Immature natural killer cell (primary cell): ENCODE measurements around the gene GPI. TPM values are rescaled to one million over a fixed set of nuclear protein-coding genes. Genes with fewer than 3 reads are reported as not detected.
"Not testable (repeated sequence)": the region's sequence is repeated elsewhere in the genome, so short reads cannot be mapped to it uniquely, and the experiment has no call there.

Experiments
- DNase-seq, 3 donors: peaks; one replicate each; pipeline ENCODE4 v3.0.0; 2022; ENCODE audit warnings: mixed read lengths in 1 of 3
- H3K27ac Mint-ChIP-seq, 6 donors: one replicate each; pipeline ENCODE4 v1.8.0; 2020; ENCODE audit warnings: mixed read lengths in 6 of 6, mild to moderate bottlenecking in 5 of 6, inconsistent platforms in 4 of 6, moderate library complexity in 3 of 6
- H3K27me3 Mint-ChIP-seq, 3 donors: one replicate each; pipeline ENCODE4 v1.8.0; 2020 to 2021; ENCODE audit warnings: low read depth in 3 of 3, mild to moderate bottlenecking in 3 of 3, mixed read lengths in 3 of 3, moderate library complexity in 3 of 3, inconsistent platforms in 1 of 3
- H3K36me3 Mint-ChIP-seq, 3 donors: one replicate each; pipeline ENCODE4 v1.8.0; 2020; ENCODE audit warnings: mixed read lengths in 3 of 3, inconsistent platforms in 2 of 3, mild to moderate bottlenecking in 2 of 3
- H3K4me1 Mint-ChIP-seq, 2 donors: one replicate each; pipeline ENCODE4 v1.8.0; 2020; ENCODE audit warnings: inconsistent platforms in 2 of 2, mild to moderate bottlenecking in 2 of 2, mixed read lengths in 2 of 2, moderate library complexity in 1 of 2
- H3K4me3 Mint-ChIP-seq, 5 donors: one replicate each; pipeline ENCODE4 v1.8.0; 2020; ENCODE audit warnings: mild to moderate bottlenecking in 5 of 5, mixed read lengths in 5 of 5, inconsistent platforms in 3 of 5, moderate library complexity in 3 of 5
- H3K9me3 Mint-ChIP-seq, 6 donors: one replicate each; pipeline ENCODE4 v1.8.0; 2020; ENCODE audit warnings: mild to moderate bottlenecking in 6 of 6, mixed read lengths in 6 of 6, inconsistent platforms in 4 of 6, moderate library complexity in 3 of 6
- polyA plus RNA-seq, 3 donors: library from polyadenylated mRNA; unstranded; fragments of 300-500 nt; fragmentation: Illumina TruSeq; gene quantifications; one replicate each; pipeline ENCODE4 v1.2.3, GENCODE V29; 2021

GPI gene
- polyA plus RNA-seq, 3 donors from 2014 or later = 112 to 161 (median 143) TPM

GRCh38 chr19:34382471-34382870, 17.5 kb downstream of the GPI start:
- Mint-ChIP-seq H3K4me3 (no peak overlapping the region), H3K4me1 (no peaks in the 10 kb centered on the region), H3K36me3 (peaks cover 15 to 52% (median 21%) of the 10 kb centered on the region in 3 donors), H3K9me3 (no peaks in the 10 kb centered on the region), H3K27ac (no peak overlapping the region), H3K27me3 (peaks cover 0 to 5% (median 0%) of the 10 kb centered on the region in 3 donors)
- DNase-seq = no peak

DNA sequence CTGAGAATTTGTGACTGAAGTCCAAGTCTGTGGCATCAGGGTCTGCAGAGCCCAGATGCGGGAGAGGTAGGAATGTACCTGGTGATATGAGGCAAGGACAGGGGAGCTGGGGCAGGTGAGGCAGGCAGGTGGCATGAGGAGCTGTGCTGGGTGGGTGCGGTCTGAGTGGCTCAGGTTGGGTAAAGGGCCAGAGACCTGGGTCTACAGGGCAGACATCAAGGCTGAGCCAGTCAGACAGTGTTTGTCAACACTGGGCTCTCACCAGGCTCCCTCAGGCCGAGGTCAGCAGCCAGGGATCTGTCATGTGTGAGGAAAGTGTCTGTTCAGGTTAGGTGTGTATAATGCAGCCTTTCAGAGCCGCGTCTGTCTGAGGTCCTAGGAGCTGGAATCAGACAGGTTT, 18.6 kb downstream of the GPI start:
- Mint-ChIP-seq H3K4me3 (no peak overlapping the region), H3K27me3 (peaks cover 0 to 5% (median 0%) of the 10 kb centered on the region in 3 donors), H3K9me3 (no peaks in the 10 kb centered on the region), H3K4me1 (no peaks in the 10 kb centered on the region), H3K27ac (peak overlapping the region in 3 of 6 donors; percentile 35 to 54 (median 44)), H3K36me3 (peaks cover 9 to 47% (median 21%) of the 10 kb centered on the region in 3 donors)
- no peak for DNase-seq

- no peak overlapping the region for H3K4me3 Mint-ChIP-seq
- H3K36me3 Mint-ChIP-seq = peaks cover 9 to 41% (median 16%) of the 10 kb centered on the region in 3 donors
- H3K27ac Mint-ChIP-seq = peak overlapping the region in 1 of 6 donors; percentile 18
- no peaks in the 10 kb centered on the region for H3K9me3 Mint-ChIP-seq
- H3K4me1 Mint-ChIP-seq = no peaks in the 10 kb centered on the region
- H3K27me3 Mint-ChIP-seq = peaks cover 0 to 5% (median 0%) of the 10 kb centered on the region in 3 donors
- DNase-seq = no peak
Measured at GRCh38 chr19:34386645-34387445, 21.8 kb downstream of the GPI start.

GRCh38 chr19:34387446-34387810, 22.4 kb downstream of the GPI start:
- no peaks in the 10 kb centered on the region for H3K4me1 Mint-ChIP-seq
- H3K9me3 Mint-ChIP-seq = no peaks in the 10 kb centered on the region
- H3K27ac Mint-ChIP-seq = no peak overlapping the region
- peaks cover 7 to 37% (median 14%) of the 10 kb centered on the region in 3 donors for H3K36me3 Mint-ChIP-seq
- no peak for DNase-seq
- no peak overlapping the region for H3K4me3 Mint-ChIP-seq
- H3K27me3 Mint-ChIP-seq = peaks cover 0 to 5% (median 0%) of the 10 kb centered on the region in 3 donors

- H3K27ac Mint-ChIP-seq, H3K9me3 Mint-ChIP-seq, DNase-seq, H3K4me1 Mint-ChIP-seq, H3K27me3 Mint-ChIP-seq, H3K4me3 Mint-ChIP-seq: not testable (repeated sequence)
- H3K36me3 Mint-ChIP-seq = peaks cover 0 to 24% (median 4%) of the 10 kb centered on the region in 3 donors
Measured at GRCh38 chr19:34388745-34389144, 23.7 kb downstream of the GPI start.

DNA sequence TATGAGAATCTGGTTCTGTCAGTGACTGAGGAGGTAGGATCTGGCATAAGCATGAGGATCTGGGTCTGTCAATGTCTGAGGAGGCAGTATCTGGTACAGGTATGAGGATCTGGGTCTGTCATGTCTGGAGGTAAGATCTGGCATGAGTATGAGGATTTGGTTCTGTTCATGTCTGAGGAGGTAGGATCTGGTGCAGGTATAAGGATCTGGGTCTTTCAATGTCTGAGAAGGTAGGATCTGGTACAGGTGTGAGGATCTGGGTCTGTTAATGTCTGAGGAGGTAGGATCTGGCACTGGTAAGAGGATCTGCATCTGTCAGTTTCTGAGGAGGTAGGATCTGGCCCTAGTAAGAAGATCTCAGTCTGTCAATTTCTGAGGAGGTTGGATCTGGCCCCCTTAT, 26.8 kb downstream of the GPI start:
- no peaks in the 10 kb centered on the region for H3K4me1 Mint-ChIP-seq
- no peak overlapping the region for H3K27ac Mint-ChIP-seq
- no peaks in the 10 kb centered on the region for H3K27me3 Mint-ChIP-seq
- no peak overlapping the region for H3K4me3 Mint-ChIP-seq
- DNase-seq = no peak
- H3K9me3 Mint-ChIP-seq = no peaks in the 10 kb centered on the region
- H3K36me3 Mint-ChIP-seq = peaks cover 0 to 8% (median 0%) of the 10 kb centered on the region in 3 donors

DNA sequence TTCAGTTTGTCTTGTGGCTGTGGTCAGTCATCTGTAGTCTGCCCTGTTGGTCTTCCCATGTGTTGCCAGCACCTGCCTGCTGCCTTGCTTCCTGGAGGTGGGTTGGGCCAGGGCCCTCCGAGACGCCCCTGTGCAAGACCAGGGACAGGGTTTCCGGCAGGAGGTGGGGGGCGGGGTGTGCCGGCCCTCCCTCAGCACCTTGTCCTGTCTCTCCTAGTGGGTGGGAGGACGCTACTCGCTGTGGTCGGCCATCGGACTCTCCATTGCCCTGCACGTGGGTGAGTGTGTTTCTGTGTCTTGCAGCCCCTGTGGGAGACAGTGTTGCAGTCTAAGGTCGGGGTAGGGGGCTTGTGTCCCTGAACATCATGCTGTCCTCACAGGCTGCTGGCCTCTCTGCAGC, 28.0 kb downstream of the GPI start:
- peaks cover 0 to 12% (median 0%) of the 10 kb centered on the region in 3 donors for H3K36me3 Mint-ChIP-seq
- H3K4me3 Mint-ChIP-seq = no peak overlapping the region
- no peak overlapping the region for H3K27ac Mint-ChIP-seq
- H3K9me3 Mint-ChIP-seq = no peaks in the 10 kb centered on the region
- DNase-seq = no peak
- no peaks in the 10 kb centered on the region for H3K4me1 Mint-ChIP-seq
- no peaks in the 10 kb centered on the region for H3K27me3 Mint-ChIP-seq

- Mint-ChIP-seq H3K4me3 (no peak overlapping the region), H3K27me3 (no peaks in the 10 kb centered on the region), H3K9me3 (no peaks in the 10 kb centered on the region), H3K4me1 (no peaks in the 10 kb centered on the region), H3K36me3 (peaks cover 0 to 12% (median 0%) of the 10 kb centered on the region in 3 donors), H3K27ac (no peak overlapping the region)
- DNase-seq = no peak
Measured at GRCh38 chr19:34393629-34394028, 28.6 kb downstream of the GPI start.

GRCh38 chr19:34397853-34398252, 32.9 kb downstream of the GPI start:
- H3K4me1 Mint-ChIP-seq = no peaks in the 10 kb centered on the region

DNA sequence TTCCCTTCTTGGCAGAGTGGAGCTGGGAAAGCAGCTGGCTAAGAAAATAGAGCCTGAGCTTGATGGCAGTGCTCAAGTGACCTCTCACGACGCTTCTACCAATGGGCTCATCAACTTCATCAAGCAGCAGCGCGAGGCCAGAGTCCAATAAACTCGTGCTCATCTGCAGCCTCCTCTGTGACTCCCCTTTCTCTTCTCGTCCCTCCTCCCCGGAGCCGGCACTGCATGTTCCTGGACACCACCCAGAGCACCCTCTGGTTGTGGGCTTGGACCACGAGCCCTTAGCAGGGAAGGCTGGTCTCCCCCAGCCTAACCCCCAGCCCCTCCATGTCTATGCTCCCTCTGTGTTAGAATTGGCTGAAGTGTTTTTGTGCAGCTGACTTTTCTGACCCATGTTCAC, 34.9 kb downstream of the GPI start:
- no peak for DNase-seq
- H3K4me1 Mint-ChIP-seq = peaks cover 9 to 10% of the 10 kb centered on the region in 2 donors
- no peak overlapping the region for H3K4me3 Mint-ChIP-seq
- H3K27me3 Mint-ChIP-seq = peaks cover 0 to 3% (median 0%) of the 10 kb centered on the region in 3 donors
- peak overlapping the region in 2 of 6 donors; percentile 4 to 24 for H3K27ac Mint-ChIP-seq
- no peaks in the 10 kb centered on the region for H3K9me3 Mint-ChIP-seq
- peaks cover 3 to 11% (median 4%) of the 10 kb centered on the region in 3 donors for H3K36me3 Mint-ChIP-seq

More at GRCh38 chr19:34397853-34398252, 32.9 kb downstream of the GPI start:
- Mint-ChIP-seq H3K27me3 (no peaks in the 10 kb centered on the region), H3K36me3 (peaks cover 3 to 11% (median 4%) of the 10 kb centered on the region in 3 donors), H3K4me3 (no peak overlapping the region), H3K9me3 (no peaks in the 10 kb centered on the region), H3K27ac (no peak overlapping the region)
- no peak for DNase-seq

- not testable (repeated sequence) for H3K27ac Mint-ChIP-seq, H3K9me3 Mint-ChIP-seq, DNase-seq, H3K4me3 Mint-ChIP-seq, H3K27me3 Mint-ChIP-seq
- Mint-ChIP-seq H3K4me1 (peaks cover 9 to 10% of the 10 kb centered on the region in 2 donors), H3K36me3 (peaks cover 3 to 11% (median 4%) of the 10 kb centered on the region in 3 donors)
Measured at GRCh38 chr19:34400844-34401243, 35.8 kb downstream of the GPI start.

DNA sequence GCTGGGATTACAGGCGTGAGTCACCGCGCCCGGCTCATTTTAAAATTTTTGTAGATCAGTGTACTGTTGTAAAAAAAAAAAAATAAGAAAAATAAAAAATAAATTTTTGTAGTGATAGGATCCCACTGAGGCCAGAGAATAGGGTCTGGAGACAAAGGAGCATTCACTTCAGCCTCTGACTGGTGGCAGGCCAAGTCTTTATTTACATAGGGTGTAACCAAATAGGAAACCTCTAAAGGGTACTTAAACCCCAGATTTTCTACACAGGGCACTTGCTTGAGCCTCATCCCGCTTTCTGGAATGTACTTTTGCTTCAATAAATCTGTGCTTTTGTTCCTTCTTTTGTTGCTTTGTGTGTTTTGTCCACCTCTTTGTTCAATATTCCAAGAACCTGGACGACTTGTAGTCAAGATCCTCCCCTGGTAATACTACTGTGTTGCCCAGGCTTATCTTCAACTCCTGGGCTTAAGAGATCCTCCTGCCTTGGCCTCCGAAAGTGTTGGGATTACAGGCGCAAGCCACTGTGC, 37.1 kb downstream of the GPI start:
- Mint-ChIP-seq H3K9me3 (no peaks in the 10 kb centered on the region), H3K27ac (no peak overlapping the region)

DNA sequence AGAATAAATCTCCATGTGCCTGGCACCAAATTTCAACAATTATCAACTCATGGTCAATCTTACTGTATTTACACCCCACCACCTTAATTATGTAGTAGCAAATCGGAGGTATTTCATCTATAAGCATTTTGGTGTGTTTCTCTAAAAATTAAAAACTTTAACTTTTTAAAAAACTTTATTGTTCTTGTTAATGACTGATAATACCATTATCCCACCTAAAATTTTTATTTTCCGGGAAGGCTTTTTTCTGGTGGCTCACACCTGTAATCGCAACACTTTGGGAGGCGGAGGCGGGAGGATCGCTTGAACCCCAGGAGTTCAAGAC, 38.8 kb downstream of the GPI start:
- H3K27ac Mint-ChIP-seq = peak overlapping the region; percentile 70 to 86 (median 83)
- H3K9me3 Mint-ChIP-seq = no peaks in the 10 kb centered on the region
- peak overlapping the region; percentile 90 to 93 (median 92) for H3K4me3 Mint-ChIP-seq
- peaks cover 0 to 3% (median 0%) of the 10 kb centered on the region in 3 donors for H3K27me3 Mint-ChIP-seq
- no peak for DNase-seq
- H3K4me1 Mint-ChIP-seq = peaks cover 10% of the 10 kb centered on the region in 2 donors
- H3K36me3 Mint-ChIP-seq = peaks cover 5 to 8% (median 6%) of the 10 kb centered on the region in 3 donors

More for the DNA sequence above, 37.1 kb downstream of the GPI start:
- DNase-seq = no peak
- H3K36me3 Mint-ChIP-seq = peaks cover 3 to 10% (median 4%) of the 10 kb centered on the region in 3 donors
- peaks cover 0 to 3% (median 0%) of the 10 kb centered on the region in 3 donors for H3K27me3 Mint-ChIP-seq
- peaks cover 10% of the 10 kb centered on the region in 2 donors for H3K4me1 Mint-ChIP-seq
- H3K4me3 Mint-ChIP-seq = no peak overlapping the region

DNA sequence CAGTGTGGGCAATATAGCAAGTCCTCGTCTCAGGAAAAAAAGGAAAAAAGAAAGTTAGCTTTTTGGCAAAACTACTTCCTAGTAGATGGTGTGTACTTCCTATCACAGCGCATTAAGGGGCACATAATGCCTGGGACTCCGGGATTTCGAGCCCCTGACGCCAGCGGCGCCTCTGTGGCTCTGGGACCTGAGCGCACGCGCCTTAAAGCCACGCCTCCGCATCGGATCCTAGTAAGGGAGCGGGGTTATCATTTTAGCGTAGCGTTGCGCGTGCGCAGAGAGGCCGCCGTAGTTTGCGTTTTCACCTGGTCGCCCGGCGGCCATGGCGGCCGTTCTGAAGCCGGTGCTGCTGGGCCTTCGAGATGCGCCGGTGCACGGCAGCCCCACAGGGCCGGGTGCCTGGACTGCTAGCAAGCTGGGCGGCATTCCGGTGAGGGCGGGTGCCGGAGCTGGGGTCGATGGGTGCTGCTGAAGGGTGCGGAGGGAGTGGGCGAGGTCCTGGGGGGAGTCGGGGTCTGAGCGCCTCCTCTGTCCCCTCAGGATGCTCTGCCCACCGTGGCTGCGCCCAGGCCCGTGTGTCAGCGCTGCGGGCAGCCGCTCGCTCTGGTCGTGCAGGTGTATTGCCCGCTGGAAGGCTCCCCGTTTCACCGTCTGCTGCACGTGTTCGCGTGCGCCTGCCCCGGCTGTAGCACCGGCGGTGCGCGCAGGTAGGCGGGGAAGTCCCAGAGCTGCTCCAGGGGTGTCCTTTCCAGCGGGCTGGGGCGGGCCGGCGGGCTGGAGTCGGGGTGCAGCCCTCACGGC, 39.3 kb downstream of the GPI start, which contains the start of gene PDCD2L:
PDCD2L (plus strand) TSS at position 291 of the 801 bp plus-strand sequence; CDS start at position 323, 32 bp downstream.
- Mint-ChIP-seq H3K9me3 (no peaks in the 10 kb centered on the region), H3K4me1 (peaks cover 10% of the 10 kb centered on the region in 2 donors), H3K27me3 (peaks cover 0 to 3% (median 0%) of the 10 kb centered on the region in 3 donors), H3K4me3 (peak within 1 kb of the TSS; percentile 90 to 93 (median 92)), H3K27ac (peak within 1 kb of the TSS; percentile 70 to 86 (median 83)), H3K36me3 (peaks cover 6 to 12% (median 8%) of the 10 kb centered on the region in 3 donors)
- DNase-seq = peak; percentile 87 to 89 (median 88)
